Coronary artery (tissue), 2 donors: ENCODE results near the gene KRTAP5-4.
"Not testable (repeated sequence)": the region's sequence is repeated elsewhere in the genome, so short reads cannot be mapped to it uniquely, and the experiment has no call there.

Experiments used
- DNase-seq: peaks from one replicate; pipeline ENCODE4 v3.0.0-alpha.2; 2017; ENCODE audit warnings: low spot score
- H3K27ac ChIP-seq, 2 donors: fragments of 200-600 bp; sonication (generic); one replicate each; pipeline ENCODE4 v1.5.1; 2016 to 2019
- H3K4me3 ChIP-seq: fragments of 200-600 bp; sonication (generic); 2 replicates; pipeline ENCODE4 v1.5.1; 2016; ENCODE audit warnings: mild to moderate bottlenecking, moderate library complexity
- CTCF ChIP-seq: fragments of 200-600 bp; sonication (generic); IDR thresholded peaks from one replicate; pipeline ENCODE4 v1.5.1; 2019; ENCODE audit warnings: antibody characterized with exemption

The KRTAP5-4 gene

GRCh38 chr11:1622086-1622485 is at the start of gene KRTAP5-4:
Gene KRTAP5-4 (minus strand): TSS chr11:1622138. CDS start chr11:1622093, 45 bp downstream.
- no peak for DNase-seq
- no peak for TF ChIP-seq CTCF

GRCh38 chr11:1671658-1672057 is 49.7 kb upstream of the KRTAP5-4 start:
- no peak for TF ChIP-seq CTCF
- Histone ChIP-seq H3K4me3 (no peak overlapping the region), H3K27ac (no peak overlapping the region)
- DNase-seq: no peak

More at GRCh38 chr11:1622086-1622485, at the start of gene KRTAP5-4:
- no peak within 1 kb of the TSS for H3K27ac ChIP-seq
- H3K4me3 ChIP-seq: no peak within 1 kb of the TSS

GRCh38 chr11:1670905-1671371 is 49.0 kb upstream of the KRTAP5-4 start:
- Histone ChIP-seq H3K4me3 (no peak overlapping the region), H3K27ac (no peak overlapping the region)
- no peak for DNase-seq
- TF ChIP-seq CTCF: no peak

- H3K4me3 ChIP-seq, DNase-seq, H3K27ac ChIP-seq: not testable (repeated sequence)
These were observed 48.5 kb upstream of the KRTAP5-4 start for GRCh38 chr11:1670457-1670856.

GRCh38 chr11:1669546-1670218 is 47.7 kb upstream of the KRTAP5-4 start:
- Histone ChIP-seq H3K27ac (no peak overlapping the region), H3K4me3 (no peak overlapping the region)
- no peak for DNase-seq
- TF ChIP-seq CTCF: no peak

- no peak overlapping the region for H3K4me3 ChIP-seq
- H3K27ac ChIP-seq: no peak overlapping the region
- no peak for TF ChIP-seq CTCF
- DNase-seq: no peak
These were observed 47.1 kb upstream of the KRTAP5-4 start for GRCh38 chr11:1668911-1669473.

- H3K27ac ChIP-seq: no peak overlapping the region
- TF ChIP-seq CTCF: no peak
- no peak for DNase-seq
These were observed 46.0 kb upstream of the KRTAP5-4 start for GRCh38 chr11:1667906-1668305.

More at GRCh38 chr11:1667906-1668305, 46.0 kb upstream of the KRTAP5-4 start:
- H3K4me3 ChIP-seq: no peak overlapping the region
